ENCODE measurements around the gene EML4.

DNA sequence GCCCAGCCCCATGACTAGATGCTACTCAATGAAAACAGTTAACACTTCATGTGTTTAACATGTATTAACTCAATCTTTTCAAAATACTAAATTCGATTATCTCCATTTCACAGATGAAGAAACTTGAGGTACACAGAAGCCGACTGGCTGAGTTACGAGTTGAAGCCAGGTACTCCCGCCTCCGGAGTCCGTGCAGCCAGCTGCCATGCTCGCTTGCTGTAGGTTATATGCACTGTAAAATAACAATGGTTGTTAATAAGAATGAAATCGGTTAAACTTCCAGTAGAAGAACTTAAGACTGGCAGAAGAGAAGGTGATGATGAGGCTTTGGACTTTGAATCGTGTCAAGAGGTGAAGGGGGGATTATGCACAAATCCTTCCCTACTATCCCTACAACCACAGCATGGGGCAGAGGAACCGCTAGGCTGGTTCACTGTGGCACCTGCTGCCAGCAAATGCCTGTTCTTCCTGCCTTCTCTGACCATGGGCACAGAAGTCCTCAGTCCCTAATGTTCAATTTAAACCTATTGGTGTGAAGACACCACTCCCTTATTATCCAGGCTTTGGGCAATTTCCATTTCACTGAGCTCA is 166.5 kb downstream of the EML4 start:
- TF ChIP-seq, protein P1, sequence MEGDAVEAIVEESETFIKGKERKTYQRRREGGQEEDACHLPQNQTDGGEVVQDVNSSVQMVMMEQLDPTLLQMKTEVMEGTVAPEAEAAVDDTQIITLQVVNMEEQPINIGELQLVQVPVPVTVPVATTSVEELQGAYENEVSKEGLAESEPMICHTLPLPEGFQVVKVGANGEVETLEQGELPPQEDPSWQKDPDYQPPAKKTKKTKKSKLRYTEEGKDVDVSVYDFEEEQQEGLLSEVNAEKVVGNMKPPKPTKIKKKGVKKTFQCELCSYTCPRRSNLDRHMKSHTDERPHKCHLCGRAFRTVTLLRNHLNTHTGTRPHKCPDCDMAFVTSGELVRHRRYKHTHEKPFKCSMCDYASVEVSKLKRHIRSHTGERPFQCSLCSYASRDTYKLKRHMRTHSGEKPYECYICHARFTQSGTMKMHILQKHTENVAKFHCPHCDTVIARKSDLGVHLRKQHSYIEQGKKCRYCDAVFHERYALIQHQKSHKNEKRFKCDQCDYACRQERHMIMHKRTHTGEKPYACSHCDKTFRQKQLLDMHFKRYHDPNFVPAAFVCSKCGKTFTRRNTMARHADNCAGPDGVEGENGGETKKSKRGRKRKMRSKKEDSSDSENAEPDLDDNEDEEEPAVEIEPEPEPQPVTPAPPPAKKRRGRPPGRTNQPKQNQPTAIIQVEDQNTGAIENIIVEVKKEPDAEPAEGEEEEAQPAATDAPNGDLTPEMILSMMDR (IDR thresholded peaks at IDR 0.05): no peak
- TF ChIP-seq POLR2A (IDR thresholded peaks at IDR 0.05): no peak

Measured in adrenal gland (tissue), 5 donors.